NCI-H146 treated with DMSO at 0.1 percent for 48 hours (cell line): ENCODE measurements around the gene FCER1G.

Experiments used
- DNase-seq: peaks from one replicate; lab custom pipeline; 2025; ENCODE audit not compliant: unreplicated experiment; lab: John Stamatoyannopoulos, UW

Gene FCER1G

DNA sequence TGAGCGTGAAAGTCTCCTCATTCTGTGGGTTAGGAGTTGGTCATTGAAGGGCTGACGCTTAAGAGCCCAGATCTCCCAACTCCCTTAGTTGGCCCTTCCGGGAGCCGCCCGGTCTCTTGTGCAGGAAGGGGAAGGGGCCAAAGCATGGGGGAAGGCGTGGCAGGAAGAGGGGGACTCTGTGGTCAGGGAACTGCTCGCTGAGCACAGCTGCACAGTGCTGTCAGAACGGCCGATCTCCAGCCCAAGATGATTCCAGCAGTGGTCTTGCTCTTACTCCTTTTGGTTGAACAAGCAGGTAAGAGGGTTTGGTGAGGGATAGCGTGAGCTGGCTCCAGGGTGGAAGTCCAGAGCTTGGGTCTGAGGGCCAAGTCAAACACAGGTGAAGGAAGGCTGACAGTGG lies at the start of gene FCER1G:
FCER1G (plus strand) TSS at position 220 of the 400 bp plus-strand sequence; CDS start at position 247, 27 bp downstream.
- DNase-seq = no peak

DNA sequence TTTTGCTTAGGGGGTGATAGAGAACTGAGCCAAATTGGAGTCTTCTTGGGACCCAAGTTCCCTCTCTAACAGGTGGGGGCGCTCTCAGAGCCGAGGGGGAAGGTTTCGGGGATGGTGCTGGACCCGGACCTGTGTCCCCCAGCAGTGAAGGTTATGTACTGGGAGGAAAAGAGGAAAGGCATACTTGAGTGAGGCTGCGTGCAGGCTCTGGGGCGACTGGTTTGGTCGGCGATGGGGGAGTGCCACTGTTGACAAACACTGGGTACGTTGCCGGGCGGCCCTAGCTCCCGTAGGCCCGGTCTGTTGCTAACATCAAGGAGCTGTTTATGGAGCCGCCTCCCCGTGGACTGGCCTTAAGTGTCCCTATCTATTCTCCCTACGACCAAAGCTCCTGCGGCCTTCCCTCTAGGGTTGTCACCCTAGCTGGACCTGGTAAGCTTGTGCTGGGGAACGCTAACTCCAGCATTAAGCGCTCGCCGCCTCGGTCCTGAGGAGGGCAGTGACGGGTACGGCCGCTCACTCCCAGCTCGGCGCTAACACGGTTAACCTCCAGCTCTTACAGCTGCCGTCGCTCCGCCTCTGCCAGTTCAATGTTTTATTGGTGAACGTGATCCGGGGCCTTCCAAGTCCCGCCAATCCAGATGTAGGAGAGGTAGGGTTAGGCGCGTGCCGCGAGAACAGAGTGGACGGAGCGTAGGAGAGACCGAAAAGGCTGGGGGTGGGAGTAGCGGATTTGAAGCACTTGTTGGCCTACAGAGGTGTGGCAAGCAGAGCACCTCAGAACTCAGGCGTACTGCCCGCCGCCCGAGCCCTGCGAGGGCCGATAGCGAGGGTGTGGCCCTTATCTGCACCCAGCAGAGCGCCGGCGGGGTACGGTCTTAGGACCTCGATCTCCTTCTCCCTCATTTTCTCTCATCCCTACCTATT lies 49.1 kb upstream of the FCER1G start, which contains the start of gene PPOX:
PPOX (plus strand) TSS at position 685 of the 927 bp plus-strand sequence. CDS start 422 bp downstream, outside the sequence.
- DNase-seq = peak; percentile 97

DNA sequence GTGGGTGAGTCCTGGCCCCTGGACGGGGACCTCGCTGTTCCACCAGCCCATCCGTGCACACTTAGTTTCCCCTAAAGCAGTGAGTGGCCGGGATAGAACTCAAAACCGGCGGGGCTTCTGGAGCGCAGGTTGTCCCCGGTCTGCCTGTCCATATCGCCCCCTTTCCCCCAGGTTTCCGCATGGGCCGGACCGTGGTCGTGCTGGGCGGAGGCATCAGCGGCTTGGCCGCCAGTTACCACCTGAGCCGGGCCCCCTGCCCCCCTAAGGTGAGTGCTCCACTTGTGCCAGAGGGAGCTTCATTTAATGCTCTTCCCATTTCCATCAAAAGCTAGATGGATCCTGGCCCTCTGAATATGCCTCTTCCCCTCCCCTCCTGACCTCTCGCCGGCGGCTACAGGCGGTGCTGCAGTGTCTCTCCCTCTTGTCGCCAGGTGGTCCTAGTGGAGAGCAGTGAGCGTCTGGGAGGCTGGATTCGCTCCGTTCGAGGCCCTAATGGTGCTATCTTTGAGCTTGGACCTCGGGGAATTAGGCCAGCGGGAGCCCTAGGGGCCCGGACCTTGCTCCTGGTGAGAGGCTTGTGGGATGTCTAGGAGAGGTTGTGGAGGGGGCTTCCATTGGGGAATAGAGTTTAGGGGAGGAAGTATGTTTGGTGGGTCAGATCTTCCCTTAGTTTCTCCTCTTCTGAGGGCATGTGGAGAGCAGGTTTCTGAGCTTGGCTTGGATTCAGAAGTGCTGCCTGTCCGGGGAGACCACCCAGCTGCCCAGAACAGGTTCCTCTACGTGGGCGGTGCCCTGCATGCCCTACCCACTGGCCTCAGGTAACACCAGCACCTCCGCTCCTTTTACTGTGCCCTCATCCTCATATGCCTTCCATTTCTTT lies 48.2 kb upstream of the FCER1G start:
- DNase-seq = peak; percentile 16

DNA sequence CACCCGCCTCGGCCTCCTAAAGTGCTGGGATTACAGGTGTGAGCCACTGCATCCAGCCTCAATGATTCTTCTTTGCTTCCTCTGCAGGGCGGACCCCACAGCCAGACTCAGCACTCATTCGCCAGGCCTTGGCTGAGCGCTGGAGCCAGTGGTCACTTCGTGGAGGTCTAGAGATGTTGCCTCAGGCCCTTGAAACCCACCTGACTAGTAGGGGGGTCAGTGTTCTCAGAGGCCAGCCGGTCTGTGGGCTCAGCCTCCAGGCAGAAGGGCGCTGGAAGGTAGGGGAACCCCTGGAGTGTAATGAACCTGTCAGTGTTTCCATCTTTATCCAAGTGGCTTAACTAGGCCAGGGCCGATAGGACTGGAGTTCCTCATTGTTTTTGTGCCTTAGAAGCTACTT lies 46.2 kb upstream of the FCER1G start:
- DNase-seq = no peak

DNA sequence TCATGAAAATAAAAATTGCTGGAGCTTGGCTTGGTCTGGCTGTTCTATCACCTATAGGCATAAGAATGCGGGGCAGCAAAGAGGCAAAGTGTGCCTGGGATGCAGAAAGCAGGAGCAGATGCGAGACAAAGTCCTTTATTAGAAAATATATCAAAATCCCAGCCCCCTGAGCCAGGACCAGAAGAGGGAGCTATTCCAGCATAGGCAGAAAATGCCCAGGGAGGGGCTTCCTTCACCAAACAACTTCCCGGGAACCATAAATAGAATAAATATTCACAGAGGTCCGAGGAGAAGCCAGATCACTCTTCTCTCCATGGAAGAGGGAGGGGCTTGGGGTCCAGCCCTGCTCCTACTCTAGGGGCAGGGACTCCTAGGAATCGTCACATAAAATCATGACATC lies 43.9 kb upstream of the FCER1G start:
- no peak for DNase-seq

DNA sequence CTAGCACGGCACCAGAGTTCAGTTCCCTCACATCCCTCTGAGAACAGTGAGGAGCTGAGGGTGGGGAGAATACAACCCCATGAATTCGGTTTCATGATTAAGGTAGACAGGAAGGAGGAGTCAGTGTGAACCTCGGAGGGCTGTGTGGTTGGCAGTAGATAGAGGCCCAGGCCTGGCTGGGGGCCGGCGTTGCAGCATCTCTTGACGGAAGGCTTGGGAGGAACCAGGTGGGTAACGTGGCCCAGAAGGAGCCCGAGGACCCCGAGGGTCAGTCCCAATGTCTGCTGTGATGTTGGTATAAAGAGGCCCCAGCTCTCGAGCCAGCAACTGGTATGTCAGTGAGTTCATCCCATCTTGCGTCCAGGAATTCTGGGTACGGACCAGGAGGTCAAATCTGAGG lies 43.4 kb upstream of the FCER1G start:
- DNase-seq = no peak

DNA sequence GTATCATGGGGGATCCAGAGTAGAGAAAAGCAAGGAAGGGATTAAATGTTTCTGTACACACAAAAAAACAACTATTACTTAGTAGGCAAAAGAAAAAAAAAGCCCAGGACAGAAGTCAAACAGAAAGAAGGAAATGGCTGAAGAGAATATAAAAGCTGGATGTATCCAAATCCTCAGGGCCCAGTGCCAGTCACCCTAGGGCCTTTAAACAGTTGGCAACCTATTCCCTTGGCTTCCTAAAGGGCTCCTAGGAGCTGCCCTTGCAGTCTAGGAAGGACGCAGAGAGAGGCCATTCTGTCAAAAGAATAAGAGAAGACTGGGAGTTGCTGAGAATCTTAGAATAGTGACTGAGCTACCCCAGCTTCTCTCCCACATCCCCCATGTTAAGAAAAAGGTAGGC lies 42.7 kb upstream of the FCER1G start:
- no peak for DNase-seq

DNA sequence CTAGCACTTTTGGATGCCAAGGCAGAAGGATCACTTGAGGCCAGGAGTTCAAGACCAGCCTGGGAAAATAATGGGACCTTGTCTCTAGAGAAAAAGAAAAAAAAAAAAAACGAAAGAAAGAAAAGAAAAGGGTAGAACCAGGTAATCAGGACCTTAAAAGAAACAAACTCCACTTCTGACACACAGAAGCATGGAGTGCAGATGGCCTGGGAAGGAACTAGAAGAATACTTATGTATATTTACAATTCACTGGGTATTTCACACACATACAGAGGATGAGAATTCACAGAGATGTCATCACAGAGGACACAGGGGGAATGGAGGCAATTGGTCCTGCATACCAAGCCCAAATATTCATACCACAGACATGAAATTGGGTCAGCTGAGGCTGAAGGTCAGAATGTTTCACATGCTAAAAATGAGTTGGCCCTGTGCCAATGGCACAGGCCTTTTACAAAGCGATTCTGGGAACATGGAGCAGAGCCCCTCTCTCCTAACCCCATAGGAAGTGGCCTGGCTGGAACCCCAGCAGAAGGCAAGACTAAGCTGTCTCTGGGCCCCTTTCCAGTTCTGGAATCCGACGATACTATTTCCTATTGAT lies 42.2 kb upstream of the FCER1G start:
- no peak for DNase-seq

DNA sequence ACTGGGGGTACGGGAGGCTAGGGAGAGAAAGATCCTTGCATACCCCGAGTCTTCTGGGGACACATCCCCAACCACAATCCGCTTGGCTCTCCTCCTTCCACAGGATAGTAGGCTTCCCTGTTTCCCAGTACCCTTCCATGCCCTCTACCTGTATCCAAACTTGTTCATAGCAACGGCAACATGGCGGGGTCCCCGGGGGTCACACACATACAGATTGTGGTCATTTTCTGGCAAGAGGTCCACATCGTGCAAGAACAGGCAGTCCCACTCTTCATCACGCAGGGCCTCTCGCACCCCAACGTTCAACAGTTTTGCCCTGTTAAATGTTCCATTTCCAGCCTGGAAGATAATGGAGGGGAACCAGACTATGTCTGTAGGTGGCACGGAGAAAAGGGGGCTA lies 41.4 kb upstream of the FCER1G start:
- DNase-seq = no peak

DNA sequence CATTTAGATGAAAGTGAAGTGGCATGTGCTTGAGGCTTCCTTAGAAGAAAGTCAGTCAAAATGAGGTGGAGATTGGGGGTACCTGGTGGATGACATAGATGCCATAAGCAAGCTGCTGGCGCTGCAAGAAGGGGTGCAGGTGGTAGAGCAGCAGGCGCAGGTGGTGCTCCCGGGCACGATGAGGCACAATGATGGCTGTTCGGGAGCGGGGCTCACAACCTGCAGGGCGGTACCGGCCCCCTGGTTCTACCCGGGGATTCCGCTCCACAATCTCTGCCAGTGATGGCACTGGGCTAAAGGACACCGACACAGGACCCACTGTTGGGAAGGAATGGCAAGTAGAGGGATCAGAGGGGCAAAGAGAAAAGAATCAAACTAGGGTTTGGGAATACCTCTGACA lies 40.2 kb upstream of the FCER1G start:
- DNase-seq = no peak

DNA sequence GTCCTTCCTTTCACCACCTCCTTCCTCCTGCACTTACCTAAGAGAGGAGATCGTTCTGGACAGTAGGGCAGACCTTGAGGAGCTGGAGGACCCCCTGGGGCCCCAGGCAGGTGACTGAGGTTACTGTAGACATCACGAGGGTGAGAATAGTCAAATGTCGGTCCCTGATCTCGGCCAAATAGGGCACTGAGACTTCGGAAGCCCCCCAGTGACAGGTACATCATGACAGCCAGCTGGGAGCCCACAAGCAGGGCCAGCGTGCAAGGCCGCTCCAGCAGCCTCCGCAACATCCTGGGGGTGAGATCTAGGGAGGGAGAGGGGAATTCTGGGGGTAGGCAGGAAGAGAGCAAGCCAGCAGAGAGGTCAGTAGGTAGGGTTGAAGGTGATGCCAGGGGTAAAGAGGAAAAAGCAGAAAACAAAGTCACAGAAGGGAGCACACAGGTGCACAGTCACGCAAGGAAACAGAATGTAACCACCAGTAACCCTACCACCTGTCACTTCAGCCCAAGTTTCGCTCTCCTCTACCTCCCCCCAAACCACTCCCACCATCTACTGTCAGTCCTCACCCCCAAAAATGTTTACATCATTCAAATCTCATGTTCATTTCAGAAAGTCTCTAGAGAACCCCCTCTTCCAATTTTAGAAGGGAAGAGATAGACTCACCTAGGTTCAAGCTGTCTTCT lies 39.2 kb upstream of the FCER1G start:
- no peak for DNase-seq

DNA sequence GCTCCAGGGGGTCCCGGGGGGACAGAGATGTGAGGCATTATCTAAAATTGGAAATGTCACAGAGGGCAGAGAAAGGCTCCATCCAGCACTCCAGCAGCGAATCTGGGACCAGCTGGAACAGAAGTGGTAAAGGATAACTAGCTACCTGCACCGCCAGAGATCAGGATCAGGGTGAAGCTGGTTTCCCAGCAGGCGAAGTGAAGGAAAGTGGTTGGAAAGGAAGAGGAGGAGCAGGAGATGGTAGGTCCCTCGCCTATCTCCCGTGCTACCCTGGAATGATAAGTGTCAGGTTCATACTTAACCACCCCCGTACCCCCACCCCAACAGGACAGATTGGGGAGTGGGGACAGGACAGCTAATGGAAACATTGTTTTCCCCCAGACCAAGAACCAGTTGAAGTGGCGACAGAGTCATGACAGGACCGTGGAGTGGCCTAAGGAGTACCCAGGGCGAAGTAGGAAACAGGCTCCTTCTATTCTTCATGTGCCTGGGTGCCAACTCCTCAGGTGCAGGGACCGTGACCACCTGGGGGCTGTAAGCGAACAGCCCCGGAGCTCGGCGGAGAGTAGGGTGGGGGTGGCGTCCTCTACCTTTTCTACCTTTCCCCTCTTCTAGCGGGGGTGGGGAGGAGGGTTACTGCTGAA lies 38.5 kb upstream of the FCER1G start:
- no peak for DNase-seq

DNA sequence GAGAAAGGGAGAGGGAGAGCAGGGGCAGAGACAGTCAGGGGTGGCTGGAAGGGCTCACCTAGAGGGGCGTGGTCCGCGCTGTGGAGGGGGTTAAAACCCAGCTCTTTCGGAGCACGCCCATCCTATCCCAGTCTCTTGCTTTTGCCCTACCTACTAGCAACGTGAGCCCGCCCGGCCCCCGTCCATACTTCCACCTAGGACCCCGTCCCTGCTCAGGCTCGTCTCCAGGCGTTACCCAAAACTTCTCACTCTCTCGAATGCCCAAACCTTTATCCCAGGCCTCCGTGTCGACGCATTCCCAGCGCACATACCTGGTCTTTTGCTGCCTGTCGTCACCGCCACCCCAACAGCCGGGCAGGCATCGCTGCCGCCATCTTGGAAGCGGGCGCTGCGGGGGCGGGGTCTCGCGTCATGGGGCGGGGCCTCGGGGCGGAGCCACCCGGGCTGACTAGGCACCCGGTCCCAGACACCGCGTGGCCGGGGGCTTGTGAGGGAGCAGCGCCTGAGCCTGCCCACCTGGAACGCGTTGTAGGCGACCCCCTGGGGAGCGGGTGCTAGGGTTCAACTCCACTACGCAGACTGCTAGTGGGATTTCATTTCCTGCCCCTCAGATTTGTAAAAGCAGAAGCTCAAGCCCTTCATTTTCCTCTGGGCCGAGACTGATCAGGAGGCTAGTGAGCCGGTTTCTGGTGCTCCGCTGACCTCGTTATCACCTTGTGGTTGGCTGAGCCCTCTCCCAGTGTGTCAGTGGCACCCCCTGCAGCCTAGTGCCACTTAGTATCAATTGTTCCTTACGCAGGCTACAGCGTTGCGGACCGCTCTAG lies 37.8 kb upstream of the FCER1G start, which contains the start of gene B4GALT3:
B4GALT3 (minus strand) TSS at position 396 of the 824 bp plus-strand sequence. CDS start 1,447 bp downstream, outside the sequence.
- peak; percentile 81 for DNase-seq

DNA sequence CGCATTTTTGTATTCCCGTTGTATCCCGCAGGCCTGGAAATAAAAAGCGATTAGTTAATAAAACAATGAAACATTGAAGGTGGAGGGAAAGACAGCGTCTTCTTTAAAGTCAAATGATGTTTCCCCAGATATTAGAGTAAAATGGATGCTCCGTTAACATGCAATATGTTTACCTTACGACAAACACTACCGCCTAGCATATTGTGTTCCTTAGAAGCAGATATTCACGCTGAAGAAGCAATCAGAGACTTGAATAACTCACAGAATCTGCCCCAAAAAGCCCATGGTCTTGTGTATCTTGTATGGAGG lies 37.2 kb upstream of the FCER1G start:
- DNase-seq = no peak

DNA sequence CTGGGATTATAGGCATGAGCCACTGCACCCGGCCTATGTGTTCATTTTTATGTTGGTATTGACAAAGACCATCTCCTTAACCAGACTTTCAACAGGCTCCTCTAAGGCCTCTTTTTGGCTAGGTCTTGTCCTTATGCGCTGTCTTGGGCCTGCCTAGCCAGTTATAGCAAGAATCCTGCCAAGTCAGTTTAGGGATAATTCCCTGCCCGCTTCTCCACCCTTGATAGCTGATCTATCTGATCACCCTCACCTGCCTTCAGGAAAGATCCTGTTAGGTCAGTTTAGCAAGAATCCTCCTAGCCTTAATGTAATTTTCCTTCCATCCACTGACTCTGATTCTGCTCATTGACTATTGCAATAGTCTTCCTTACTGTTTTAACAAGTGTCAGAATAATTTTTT lies 35.4 kb upstream of the FCER1G start:
- DNase-seq = no peak

DNA sequence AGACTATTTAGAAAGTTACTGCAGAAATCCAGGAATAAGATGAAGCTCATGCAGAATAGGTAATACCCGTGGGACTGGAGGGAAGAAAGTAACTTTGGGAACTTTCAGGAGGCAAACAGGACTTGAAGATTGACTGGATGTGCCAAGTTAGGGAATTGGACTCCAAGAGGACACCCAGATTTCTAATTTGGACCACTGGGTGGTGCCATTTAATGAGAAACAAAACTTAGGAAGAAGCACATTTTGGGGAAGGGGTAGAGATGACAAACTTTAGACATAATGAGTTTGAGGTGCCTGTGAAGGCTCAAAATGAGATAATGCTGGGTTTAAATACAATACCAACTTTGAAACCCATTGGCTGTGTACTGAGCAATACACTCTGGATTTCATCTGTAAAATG lies 34.5 kb upstream of the FCER1G start:
- DNase-seq = no peak

DNA sequence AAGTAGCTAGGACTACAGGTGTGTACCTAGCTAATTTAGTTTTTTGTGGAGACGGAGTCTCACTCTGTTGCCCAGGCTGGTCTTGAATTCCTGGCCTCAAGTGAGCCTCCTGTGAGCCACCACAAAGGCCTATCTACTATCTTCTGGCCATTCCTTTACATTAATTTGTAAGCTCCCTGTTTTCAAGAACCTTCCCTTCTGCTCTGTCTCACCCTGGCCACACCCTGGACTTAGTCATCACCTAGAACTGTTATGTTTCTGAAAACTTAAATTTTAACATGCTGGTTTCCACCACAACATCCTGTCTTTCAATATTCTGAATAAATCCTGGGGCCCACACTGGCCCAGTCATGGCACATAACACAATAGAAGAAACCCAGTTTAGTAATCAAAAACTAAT lies 32.9 kb upstream of the FCER1G start:
- DNase-seq = no peak

DNA sequence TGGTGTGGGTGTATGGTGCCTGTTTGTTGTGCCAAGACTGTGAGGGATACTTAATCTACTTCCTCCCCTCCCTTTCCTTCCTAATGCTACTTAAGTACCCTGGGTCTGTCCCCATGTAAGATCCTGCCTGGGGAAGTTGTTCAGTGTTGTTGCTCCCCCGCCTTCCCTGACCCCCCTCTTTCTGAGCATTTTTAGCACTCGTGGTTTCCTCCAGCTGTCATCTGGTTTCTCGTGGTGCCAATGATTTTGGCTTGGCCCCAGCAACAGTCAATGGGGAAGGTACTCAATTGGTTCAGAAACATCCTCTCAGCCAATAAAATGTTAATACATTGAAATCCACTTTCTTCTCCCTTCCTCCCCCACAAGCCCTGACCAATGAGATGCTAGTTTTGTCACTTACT lies 29.8 kb upstream of the FCER1G start:
- no peak for DNase-seq

DNA sequence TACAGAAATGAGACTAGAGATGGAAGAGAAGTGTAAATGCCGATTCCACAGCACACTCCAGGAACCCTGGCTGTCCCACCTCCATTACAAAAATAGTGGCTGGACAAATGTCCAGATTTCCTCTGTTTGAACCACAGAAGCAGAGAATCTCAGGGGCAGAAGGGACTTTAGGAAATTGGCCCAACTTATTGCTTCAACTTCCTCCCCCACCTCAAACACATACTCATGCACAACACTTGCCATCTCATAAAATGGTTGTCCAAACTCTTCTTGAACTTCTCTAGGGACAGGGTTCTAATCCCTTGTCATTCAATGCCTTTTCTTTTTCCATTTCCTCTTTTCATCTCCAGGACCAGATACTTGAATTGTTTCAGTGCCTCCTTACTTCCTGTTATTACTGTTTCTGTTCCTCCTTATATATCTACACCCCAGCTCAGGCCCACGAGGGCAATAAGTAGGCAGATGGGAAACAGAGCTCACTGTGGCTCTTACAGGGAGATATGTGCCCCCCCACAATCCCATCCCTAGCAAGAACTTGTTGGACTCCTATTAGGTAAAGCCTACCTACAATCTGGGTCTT lies 29.3 kb upstream of the FCER1G start:
- no peak for DNase-seq
